Activated effector memory CD4-positive, alpha-beta T cell treated with Interleukin-2 at 50 U/mL for 16 hours (primary cell): ENCODE data around the gene STAT1.

Experiments used
- DNase-seq: peaks from one replicate; pipeline ENCODE4 v3.0.0-alpha.2; 2020

STAT1 gene

DNA sequence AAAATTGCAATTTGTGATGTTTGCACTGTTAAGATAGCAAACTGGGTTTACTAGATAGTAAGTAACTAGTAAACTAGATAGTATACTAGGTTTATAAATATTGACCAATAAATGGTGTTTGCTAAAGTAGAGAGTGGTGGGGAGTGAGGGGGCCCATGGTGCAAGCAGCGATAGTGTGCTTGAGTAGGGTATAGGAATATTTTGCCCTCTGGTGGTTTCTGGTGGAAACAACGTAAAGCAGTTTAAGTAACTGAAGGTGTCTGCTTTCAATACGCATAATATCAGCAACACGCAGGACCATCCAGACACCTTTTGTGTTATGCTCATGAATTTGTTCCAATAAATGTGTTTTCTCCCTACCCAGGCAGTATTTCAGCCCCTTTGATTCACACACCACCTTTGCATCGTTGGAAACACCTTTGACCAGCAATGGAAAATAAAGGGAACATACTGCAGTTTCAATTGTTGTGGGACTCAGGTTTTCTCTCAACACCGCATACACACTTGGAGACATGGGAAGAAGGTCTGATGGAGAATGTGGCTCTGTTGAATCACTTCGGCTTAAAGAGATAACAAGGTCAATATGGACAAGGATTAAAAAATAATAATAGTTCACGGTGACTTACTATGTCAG lies 16.7 kb upstream of the STAT1 start:
- no peak for DNase-seq

DNA sequence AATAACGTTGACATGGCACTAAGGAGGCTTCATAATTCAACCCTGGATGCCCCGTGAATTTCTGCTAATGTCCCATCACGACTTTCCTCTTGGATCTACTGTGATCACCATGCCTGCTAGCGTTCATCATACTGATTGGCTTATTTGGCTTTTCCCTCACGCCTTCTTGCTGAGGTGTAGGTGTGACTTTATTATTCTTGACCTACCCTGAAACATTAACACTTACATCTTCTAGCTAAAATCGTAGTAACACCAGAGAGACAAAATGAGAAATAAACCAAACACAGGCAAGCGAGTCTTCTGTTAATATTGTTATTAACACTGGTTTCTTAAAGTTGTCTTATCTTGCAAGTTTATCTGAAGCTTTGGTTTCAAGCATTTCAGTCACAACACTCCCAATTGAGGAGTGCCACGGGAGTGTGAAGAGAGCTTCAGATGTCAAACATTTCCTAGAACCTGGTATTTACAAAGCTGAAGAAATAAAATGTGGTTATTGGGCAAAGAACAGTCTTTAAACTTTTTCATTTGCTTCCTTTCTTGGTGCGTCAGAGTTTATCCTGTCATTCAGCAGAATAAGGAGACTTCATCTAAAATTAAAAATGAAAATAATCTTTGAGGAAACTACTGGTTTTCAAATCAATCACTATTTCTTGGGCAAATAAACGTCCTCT lies 15.4 kb upstream of the STAT1 start:
- DNase-seq, result no peak

DNA sequence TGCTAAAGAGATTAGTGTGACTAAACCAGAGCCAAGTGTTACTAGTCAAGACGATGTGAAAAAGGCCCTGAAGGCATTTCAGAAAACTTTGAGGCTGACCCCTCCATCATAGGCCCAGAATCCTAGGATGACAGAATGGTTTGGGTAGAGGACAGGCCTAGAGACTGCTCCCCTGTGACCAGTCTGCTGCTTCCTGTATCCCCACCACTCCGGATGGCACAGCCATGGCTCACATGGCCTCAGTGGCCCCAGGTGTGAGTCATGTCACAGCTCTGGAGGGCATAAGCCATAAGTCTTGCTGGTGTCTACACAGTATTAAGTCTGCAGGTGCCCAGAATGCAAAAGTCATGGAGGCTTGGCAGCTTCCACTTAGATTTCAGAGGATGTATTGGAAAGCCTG lies 12.4 kb upstream of the STAT1 start:
- DNase-seq, result no peak

DNA sequence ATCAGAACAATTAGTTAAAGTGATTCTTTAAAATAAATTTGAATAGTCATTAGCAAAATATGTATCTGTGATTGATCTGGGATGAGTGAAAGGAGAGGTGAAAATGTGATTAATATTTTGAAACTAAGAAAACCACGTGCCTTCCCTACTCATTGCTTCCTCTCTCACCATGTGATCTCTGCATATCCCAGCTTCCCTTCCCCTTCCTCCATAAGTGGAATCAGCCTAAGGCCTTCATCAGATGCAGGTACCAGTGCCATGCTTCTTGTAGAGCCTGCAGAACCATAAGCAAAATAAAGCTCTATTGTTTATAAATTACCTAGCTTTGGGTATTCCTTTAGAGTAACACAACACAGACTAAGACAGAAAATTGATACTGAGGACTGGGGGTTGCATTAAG lies 11.2 kb upstream of the STAT1 start:
- DNase-seq, result no peak

DNA sequence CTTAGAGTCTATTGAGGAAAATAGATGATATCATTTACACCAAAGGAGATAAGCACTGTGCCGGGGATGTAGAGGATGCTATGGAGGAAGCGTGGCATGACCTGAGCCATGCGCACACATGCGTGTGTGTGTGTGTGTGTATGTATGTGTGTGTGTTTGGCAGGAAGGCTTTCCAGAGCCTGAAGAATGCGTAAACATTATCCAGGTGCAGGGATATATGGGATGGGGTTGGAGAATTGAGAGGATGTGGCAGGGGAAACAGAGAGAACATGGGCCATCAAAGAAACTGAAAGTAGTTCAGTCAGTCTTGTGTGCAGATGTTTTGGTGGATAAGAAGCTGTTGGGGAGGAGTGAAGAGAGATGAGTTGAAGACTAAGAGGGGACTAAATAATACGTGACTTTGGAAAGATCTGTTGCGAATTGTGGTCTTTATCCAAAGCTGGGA lies 9.3 kb upstream of the STAT1 start:
- no peak for DNase-seq

DNA sequence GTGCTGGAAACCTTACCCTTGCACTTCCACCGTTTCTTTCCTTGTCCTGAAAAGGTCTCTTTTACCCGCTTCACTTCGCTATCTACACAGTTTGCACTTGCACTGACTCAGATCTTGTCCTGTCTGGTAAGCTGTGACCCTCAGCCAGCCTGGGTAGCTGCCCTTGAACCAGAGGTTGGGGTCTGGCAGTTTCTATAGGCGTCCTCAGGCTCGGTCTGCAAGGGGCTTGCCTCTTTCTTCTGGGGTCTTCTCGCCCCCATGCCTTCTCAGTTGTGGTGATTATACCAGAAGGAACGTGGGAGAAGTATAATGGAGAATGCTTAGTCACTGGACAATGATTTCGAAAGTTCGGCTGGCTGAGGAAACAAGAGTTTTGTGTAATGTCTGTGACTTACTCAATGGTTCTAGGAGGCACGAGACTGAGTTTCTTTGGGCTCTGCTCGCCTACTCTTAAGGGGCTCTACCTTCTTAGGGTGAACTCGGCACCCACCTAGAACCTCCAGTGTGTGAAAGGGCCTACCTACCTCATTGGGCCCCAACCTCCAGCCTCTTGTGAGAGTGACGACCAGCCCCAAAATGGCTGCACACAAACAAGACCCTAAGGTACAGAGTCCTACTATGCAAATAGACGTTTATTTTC lies 6.9 kb upstream of the STAT1 start:
- no peak for DNase-seq

DNA sequence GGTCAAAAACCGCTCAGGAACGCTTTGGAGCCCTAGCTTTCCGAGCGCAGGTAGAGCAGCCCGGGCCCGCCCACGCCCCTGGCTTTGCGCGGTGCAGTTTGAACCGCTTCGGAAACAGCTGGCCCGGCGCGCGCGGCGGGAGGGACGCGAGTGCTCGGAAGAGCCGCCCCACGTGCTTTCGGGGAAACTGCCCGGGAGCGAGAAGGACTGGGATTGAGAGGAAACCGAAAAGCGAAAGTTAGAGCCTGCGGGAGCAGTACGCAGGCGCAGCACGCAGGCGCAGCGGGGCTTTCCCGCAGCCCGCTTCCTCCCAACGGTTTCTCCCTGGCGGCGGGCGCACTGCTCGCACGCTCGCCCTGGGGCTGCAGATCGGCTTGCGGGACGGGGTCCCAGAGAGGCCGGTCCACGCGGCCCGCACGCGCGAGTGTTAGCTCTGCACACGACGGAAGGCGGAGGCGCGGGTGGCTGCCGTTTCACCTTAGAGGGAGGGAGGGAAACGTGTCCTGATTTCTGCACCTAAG lies 6.3 kb upstream of the STAT1 start:
- peak; percentile 92 for DNase-seq

DNA sequence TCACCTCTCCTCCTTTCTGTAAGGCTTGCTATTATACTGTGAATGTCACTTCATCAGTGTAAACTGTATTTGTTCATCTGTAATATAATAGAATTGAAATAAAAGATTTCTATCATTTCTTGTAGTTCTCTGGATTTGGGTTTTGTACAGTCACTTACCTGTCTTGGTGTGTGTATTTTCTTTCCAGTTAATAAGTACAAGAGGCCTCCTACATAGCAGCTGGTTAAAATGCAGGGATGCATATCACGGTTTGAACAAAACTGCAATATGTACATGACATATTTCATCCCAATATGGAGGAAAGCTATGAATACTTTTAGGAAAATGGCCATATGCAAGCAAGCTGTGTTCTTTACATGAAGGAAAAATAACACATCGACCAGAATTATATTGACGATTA lies 5.4 kb upstream of the STAT1 start:
- DNase-seq, result no peak

DNA sequence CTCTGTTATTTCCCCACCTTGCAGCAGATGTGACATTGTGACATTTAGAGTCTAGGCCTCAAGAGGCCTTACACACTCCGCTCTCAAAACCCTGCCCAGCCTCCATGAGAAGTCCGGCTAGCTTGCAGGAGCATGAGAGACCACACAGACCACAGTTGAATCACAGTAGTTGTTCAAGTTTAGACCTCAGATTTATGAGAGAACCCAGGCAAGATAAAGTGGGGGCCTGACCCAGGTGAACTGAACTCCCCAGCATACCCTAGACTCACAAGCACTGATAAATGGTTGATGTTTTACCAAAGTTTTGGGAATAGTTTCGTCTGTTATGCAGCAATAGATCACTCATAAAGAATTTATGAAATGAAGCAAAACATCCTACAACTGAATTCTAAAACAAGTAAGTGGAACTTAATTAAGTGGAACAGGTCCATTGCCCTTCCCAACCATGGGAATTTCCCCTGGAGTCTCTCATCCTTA lies 4.7 kb upstream of the STAT1 start:
- no peak for DNase-seq

DNA sequence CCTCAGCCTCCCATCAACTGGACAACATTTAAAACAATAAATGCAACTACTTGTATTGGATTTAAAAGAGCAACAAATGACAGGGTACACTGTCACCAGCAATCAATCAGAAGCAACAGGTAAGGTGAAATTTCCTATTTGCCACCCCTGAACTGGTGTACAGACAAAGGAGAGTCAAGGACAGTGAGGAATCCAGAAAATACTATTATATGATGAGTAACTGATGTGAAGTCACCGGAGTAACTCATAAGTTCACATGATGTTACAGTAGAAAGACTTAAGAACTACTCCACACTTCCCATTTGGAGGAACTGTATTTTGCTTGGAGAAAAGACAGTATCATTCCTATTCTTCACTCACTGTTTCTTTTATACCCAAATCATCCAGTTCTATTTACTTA lies 4.1 kb upstream of the STAT1 start:
- DNase-seq, result no peak

DNA sequence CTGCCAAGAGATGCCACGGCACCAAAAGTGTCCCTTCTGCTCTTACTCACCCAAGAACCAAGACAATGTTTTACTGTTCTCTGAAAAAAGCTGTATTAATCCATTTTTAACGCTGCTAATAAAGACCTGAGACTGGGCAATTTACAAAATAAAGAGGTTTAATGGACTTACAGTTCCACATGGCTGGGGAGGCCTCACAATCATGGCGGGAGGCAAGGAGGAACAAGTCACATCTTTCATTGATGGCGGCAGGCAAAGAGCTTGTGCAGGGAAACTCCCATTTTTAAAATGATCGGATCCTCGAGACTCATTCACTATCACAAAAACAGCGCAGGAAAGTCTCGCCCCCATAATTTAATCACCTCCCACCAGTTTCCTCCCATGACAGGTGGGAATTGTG lies 1.9 kb upstream of the STAT1 start:
- DNase-seq, result no peak

DNA sequence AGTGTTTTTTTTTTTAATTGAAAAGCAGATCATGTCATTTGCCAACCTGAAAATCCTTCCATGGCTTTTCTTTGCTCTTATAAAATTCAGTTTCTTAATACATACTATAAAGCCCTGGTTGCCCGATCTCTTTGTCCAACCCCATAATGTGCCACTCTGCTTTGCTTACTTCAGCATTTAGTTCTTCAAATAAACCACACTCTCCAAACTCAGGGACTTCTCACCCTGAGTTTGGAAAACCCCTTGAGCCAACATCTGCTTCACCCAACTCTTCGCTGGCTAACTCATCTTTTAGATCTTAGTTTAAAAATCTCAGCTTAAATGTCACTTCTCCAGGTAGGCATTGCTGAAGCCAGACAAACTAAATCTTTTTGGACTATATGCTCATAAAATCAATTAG lies 1.3 kb upstream of the STAT1 start:
- no peak for DNase-seq

DNA sequence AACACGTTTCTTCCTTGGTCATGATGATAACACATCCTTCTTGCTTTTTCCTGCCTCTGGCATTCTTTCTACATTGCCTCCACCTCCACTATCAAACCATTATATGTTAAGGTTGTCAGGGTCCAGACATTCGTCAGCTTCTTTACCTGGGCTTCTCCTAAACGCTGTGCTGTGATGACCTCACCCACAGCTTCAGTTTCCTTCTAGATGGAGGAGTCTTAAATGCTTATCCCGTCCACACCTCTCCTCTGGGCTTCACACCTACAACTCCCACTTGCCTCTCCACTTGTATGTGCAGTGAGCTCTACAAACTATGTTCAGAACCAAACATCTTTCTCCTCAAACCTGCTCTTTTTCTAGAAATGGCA lies 666 bp upstream of the STAT1 start:
- DNase-seq, result no peak

DNA sequence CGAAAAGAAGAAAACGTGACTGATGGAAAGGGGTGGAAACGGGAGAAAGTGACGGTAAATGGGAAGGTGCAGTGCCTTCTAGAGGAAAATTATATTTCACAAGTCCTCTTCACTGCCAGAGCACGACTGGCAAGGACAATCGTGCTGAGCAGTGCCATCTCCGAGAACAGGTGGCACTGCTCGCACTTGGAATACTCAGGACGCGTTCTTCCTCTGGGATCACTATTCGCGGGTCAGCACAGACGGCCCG lies 364 bp downstream of the STAT1 start:
- DNase-seq, result no peak

DNA sequence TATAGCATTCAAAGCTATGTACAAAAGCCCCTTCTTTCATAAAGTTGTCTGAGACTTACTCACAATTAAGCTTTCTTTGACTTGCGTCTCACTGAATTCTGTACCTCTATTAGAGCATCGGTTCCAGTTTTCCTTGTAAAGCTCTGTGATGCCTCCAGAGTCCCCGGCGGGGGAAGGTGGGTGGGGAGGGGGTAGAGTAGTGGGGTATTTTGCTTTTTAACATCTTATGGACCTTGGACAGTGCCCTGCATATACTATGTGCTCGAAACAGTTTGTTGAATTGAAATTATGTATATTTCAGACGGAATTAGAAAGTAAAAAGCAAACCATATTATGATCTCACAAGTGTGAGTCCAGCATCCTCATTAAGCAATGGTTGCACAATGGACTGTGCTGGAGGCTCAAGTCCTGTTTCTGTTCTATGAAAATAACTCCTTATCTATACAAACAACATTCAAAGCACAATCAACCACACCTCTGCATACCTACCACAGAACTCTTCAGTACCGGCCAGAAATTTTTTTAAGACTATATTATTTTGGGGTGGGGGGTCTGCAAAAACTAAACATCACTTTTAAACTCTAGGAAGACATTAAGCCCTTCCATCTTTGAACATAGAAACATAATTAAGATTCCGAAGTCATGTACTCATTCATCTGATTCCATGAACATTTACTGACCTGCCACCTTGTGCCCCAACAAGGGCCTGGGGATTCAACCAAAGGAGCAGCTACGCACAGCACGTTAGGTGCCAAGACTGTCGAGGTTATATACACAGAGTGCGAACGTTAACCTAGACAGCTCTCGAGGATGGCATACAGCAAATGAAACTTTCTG lies 908 bp downstream of the STAT1 start:
- no peak for DNase-seq

DNA sequence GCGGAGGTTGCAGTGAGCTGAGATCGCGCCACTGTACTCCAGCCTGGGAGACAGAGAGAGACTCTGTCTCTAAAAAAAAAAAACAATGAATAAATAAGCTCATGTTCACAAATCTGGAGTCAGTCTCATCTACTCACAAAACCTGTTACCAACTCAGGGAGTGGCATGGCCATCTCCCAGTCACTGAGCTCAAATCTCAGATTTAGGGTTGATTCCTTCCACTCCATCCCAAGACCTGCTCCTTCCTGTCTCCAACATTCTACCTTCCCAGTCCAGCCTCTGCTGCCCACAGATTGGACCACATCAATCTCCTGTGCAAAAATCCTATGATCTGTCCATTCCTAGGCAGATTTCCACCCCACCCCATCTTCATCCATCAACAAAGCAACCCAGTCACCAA lies 1.6 kb downstream of the STAT1 start:
- DNase-seq, result no peak

DNA sequence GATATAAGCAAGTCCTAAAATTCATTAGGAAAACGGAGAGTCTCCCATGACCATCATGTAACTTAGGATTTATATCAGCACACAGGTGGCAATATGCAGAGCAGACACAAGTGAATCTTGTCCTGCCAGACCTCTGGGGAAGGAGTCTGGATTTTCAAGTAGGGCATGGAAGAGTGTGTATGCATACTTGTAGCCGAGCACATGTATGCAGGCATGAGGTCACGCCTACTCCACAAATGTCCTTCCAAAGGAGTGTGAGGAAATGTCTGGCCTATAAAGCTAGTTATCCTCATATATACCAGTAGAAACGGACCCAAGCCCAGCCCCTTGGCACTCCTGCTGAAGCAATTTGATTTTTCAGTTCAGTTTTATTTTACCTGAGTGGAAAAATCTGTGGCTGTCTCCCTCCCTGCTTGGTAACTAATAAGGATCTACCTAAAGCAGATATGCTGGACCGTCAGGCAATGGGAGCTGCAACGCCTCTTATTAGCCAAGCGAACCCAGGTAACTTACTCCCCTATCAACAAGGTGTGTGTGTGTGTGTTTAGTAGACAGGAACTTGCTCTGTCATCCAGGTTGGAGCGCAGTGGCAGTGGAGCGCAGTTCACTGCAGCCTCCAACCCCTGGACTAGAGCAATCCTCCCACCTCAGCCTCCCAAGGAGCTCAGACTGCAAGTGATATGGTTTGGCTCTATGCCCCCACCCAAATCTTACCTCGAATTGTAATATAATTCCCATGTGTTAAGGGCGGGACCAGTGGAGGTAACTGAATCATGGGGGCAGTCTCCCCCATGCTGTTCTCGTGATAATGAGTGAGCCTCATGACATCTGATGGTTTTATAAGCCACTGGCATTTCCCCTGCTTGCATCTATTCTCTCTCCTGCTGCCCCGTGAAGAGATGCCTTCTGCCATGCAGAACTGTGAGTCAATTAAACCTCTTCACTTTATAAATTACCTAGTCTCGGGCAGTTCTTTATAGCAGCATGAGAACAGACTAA lies 2.8 kb downstream of the STAT1 start:
- no peak for DNase-seq

DNA sequence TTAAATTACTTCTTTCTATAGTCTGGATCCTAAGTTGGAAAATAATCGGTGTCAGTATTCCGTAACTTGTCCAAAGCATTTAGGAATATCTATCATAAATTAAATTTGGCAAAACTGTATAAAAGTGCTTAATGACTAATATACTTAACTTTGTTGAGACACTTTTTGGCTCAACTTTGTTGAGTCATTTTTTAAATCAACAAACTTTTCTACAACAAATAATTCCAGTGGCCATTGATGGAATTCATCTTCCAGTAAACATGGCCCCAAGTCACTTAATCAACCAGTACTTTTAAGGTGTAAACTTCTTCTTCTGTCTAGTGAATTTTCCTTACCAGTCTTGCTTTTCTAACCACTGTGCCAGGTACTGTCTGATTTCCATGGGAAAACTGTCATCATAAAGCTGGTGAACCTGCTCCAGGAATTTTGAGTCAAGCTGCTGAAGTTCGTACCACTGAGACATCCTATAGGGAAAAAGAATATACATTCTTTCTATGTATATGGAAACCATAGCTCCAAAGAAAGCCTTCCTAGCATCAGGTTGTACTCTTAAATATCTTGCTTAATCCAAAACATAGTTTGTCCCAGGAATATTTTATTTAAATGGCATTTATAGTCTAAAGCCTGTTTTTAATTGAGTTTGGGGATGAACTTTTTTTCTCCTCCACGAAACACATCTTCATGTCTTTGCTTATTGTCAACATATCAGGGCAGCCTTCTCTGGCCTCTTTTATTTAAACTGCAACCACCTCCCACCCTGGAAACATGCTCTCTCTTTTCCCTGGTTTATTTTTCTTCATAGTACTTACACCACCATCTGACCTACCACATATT lies 4.2 kb downstream of the STAT1 start:
- DNase-seq, result no peak

DNA sequence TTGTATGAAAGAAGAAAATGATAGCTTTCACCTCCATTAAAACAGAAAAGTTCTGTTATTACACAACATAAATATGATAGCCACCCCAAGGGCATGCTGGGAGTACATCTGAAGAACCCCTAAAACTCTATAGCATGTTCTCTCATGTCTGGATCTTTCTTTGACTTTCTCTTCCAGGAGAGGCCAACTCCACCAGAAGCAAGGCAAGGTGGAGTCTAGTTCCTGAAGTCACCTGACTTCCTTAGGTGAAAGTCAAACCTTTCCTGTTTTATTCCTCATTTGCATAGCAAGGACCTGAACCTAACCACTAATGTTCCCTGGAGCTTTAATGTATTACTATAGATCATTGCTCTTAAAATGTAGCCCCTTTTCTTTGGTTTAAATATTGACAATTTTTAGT lies 5.7 kb downstream of the STAT1 start:
- DNase-seq, result no peak

DNA sequence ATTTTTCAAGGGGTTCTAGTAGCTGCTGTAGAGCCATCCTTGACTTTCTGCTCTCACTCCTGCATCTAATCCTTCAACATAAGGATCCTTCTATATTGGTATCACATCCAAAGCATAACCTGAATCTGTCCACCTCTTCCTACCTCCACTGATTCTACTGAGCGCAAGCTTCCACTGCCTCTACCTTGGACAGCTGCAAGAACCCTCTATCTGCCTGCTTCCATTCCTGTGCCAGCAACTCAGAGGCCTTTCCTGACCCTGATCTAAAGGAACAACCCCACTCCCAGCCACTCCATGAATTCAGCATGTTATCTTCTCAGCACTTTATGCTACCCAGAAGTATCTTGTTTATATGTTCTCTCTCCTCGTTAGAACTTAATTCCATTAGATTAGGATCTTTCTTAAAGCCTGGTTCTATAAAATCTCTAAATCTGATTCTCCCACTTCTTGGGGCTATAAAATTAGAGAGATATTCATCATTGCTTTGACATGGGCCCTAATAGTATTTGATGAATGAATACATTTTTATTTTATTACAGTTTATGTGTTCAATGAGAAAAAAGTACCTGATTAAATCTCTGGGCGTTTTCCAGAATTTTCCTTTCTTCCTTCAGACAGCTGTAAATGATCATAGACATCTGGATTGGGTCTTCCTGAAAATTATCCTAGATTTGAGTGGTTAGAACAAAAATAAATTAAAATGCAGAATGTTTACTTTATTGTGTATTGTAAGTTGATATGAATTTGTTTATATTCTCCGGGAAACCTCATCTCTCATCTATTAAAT lies 6.8 kb downstream of the STAT1 start:
- DNase-seq, result no peak

DNA sequence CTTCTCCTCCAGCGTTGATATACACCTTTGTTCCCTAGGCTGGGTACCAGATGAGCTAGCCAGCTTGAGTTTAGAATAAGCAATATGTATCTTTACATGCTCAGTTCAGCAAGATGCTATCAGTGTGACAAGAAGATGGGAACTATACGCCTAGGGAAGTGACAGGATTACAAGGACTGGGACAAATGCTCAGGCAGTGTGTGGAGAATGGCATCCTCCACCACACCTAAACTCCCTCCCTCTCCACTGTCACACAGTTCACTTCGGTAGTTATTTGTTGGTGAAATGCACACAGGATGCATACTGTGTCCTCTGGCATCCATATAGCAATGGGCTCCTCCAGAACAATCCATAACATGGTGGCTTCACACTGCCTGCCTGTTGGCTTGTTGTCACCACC lies 7.7 kb downstream of the STAT1 start:
- DNase-seq, result no peak
